A673 (cell line): ENCODE results near the gene TNFRSF25. TPM values are rescaled to one million over a fixed set of nuclear protein-coding genes. Genes with fewer than 3 reads are reported as not detected.
A peak's percentile ranks its signal among the peaks of the same experiment; 100 is the strongest.

ENCODE experiments used
- BruUV-seq: library from RNA; stranded (reverse); fragments of 400-500 nt; replicated peaks from 2 replicates; lab custom pipeline; 2021; lab: Mats Ljungman, UMichigan
- CTCF ChIA-PET: fragments of 300-600 bp; sonication (Branson Sonifier 250); formaldehyde crosslinking; loops from one replicate; lab custom pipeline; 2022; ENCODE audit warnings: antibody characterized with exemption; lab: Charles Lee
- POLR2A ChIA-PET: fragments of 300-600 bp; sonication (Branson Sonifier 250); formaldehyde crosslinking; loops from one replicate; lab custom pipeline; 2022; ENCODE audit warnings: antibody characterized with exemption; ENCODE audit not compliant: low non-redundant PET; lab: Charles Lee
- DNase-seq: peaks from one replicate; pipeline ENCODE4 v3.0.0-alpha.2; 2015; ENCODE audit warnings: low spot score
- H3K27ac ChIP-seq: fragments of 200-600 bp; sonication (generic); 2 replicates; pipeline ENCODE4 v1.5.1; 2016; ENCODE audit warnings: mixed run types, low read depth, mild to moderate bottlenecking, mixed read lengths, antibody characterized with exemption, low read length; ENCODE audit not compliant: poor library complexity, severe bottlenecking
- H3K27me3 ChIP-seq: fragments of 200-600 bp; sonication (generic); replicated peaks from 2 replicates; pipeline ENCODE4 v1.6.1; 2017; ENCODE audit warnings: mixed run types, low read depth, mild to moderate bottlenecking, mixed read lengths, antibody characterized with exemption, low read length; ENCODE audit not compliant: insufficient read depth, poor library complexity
- H3K36me3 ChIP-seq: fragments of 200-600 bp; sonication (generic); 2 replicates; pipeline ENCODE4 v1.6.1; 2016; ENCODE audit warnings: mixed run types, mild to moderate bottlenecking, mixed read lengths, antibody characterized with exemption, low read length; ENCODE audit not compliant: insufficient read depth, poor library complexity, severe bottlenecking
- H3K4me1 ChIP-seq: fragments of 200-600 bp; sonication (generic); 2 replicates; pipeline ENCODE4 v1.6.1; 2017; ENCODE audit warnings: mixed run types, mild to moderate bottlenecking, mixed read lengths, antibody characterized with exemption, low read length; ENCODE audit not compliant: insufficient read depth, poor library complexity, severe bottlenecking
- H3K4me3 ChIP-seq: fragments of 200-600 bp; sonication (generic); 2 replicates; pipeline ENCODE4 v1.5.1; 2016; ENCODE audit warnings: low read depth, mixed run types, mild to moderate bottlenecking, mixed read lengths, low read length; ENCODE audit not compliant: poor library complexity, severe bottlenecking
- H3K9me3 ChIP-seq: fragments of 200-600 bp; sonication (generic); 2 replicates; pipeline ENCODE4 v1.6.1; 2016; ENCODE audit warnings: mixed run types, low read depth, mild to moderate bottlenecking, mixed read lengths, antibody characterized with exemption, low read length; ENCODE audit not compliant: poor library complexity, severe bottlenecking
- EZH2 ChIP-seq: fragments of 200-600 bp; sonication (generic); IDR thresholded peaks from 2 replicates; pipeline ENCODE4 v1.6.1; 2017; ENCODE audit warnings: borderline replicate concordance, low read depth, mild to moderate bottlenecking, mixed read lengths, antibody characterized with exemption, low read length; ENCODE audit not compliant: poor library complexity, severe bottlenecking
- intact Hi-C: fragments of 100-400 bp; cut with micrococcal nuclease; formaldehyde crosslinking; loops from one replicate; pipeline ENCODE4 v1.10.0; 2022; ENCODE audit not compliant: unreplicated experiment
- total RNA-seq: library from RNA; stranded (reverse); gene quantifications from 2 replicates; pipeline ENCODE4 v1.2.3, GENCODE V29; 2021
- TF ChIP-seq, protein P1 (sequence below): fragments of 300-800, 200-600 bp; sonication (generic); conservative IDR thresholded peaks from 2 replicates; pipeline ENCODE4 v1.5.1; 2017; ENCODE audit warnings: low read depth, mild to moderate bottlenecking, antibody characterized with exemption, low read length, moderate library complexity, mixed read lengths

TNFRSF25 gene
- total RNA-seq, 1 experiment from 2014 or later: 0.97 TPM

DNA sequence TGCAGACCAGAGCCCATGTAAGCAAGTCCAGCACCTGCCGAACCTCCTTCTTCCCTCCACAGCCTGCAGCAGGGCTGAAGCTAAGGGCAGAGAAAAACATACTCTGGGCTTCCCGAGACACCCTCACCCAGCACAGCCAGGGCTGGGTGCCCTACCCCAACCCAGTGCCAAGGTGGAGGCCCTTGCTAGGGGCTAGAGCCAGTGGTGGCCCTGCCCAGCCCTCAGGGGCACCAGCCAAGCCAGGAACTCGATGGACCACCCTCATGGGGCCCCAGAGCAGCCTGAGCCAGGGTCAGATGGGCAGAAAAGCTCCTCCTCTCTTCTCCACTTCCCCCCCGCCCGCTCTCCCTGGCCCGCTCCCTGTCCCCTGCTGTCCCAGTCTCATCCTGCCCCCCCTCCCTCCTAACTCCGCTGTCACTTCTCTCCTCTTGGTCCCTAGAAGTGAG, 15.9 kb downstream of the TNFRSF25 start:
- CTCF ChIA-PET: interaction anchor here (1.2 kb wide), 1 partner anchor 12 kb away, joined by 3 read pairs; no protein-coding TSS in a partner anchor
- intact Hi-C loops: no loop called here
- Histone ChIP-seq H3K27ac (no peak overlapping the region), H3K9me3 (no peaks in the 10 kb centered on the region), H3K27me3 (peaks cover 87% of the 10 kb centered on the region), H3K36me3 (no peaks in the 10 kb centered on the region), H3K4me3 (no peak overlapping the region), H3K4me1 (no peaks in the 10 kb centered on the region)
- TF ChIP-seq, protein P1, sequence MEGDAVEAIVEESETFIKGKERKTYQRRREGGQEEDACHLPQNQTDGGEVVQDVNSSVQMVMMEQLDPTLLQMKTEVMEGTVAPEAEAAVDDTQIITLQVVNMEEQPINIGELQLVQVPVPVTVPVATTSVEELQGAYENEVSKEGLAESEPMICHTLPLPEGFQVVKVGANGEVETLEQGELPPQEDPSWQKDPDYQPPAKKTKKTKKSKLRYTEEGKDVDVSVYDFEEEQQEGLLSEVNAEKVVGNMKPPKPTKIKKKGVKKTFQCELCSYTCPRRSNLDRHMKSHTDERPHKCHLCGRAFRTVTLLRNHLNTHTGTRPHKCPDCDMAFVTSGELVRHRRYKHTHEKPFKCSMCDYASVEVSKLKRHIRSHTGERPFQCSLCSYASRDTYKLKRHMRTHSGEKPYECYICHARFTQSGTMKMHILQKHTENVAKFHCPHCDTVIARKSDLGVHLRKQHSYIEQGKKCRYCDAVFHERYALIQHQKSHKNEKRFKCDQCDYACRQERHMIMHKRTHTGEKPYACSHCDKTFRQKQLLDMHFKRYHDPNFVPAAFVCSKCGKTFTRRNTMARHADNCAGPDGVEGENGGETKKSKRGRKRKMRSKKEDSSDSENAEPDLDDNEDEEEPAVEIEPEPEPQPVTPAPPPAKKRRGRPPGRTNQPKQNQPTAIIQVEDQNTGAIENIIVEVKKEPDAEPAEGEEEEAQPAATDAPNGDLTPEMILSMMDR: no peak
- TF ChIP-seq EZH2: no peak
- POLR2A ChIA-PET: no interaction called here
- no peak for DNase-seq
- no TSS peak for BruUV-seq

DNA sequence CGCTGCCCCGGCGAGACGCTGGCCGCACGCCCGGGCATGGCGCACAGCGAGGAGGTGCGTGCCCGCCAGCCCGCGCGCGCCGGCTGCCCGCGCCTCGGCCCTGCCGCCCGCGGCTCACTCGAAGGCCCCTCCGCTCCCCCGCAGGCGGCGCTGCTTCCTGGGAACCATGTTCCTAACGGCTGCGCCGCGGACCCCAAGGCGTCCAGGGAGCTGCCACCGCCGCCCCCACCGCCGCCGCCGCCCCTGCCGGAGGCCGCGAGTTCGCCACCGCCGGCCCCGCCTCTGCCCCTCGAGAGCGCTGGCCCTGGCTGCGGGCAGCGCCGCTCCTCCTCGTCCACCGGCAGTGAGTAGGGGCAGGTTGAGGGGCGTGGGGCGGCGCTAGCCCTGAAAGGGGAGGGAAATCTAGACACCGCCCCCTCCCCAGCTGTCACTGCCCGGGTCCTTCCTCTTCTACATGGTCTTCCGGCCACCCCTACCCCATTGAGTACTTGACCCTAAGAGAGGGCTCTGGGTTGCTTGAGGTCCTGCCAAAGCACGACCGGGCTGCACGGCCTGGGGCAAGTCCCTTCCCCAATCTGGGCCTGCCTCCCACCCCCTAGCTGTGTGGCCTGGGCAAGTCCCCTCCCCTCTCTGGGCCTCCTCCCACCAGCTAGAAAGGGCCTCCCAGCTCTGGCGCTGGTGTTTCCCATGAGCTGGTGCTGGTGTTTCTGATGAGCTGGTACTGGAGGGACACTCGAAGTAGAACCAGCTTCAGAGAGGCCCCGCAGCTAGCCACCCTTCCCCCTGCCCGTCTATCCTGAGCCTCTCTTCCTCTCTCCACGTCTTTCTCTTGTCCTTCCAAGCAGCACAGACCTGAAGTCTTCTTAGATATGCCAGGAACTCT, 17.0 kb downstream of the TNFRSF25 start:
- intact Hi-C loops: no loop called here
- TF ChIP-seq, protein P1: no peak
- TF ChIP-seq EZH2: no peak
- Histone ChIP-seq H3K4me3 (no peak overlapping the region), H3K27ac (no peak overlapping the region), H3K27me3 (peaks cover 76% of the 10 kb centered on the region), H3K36me3 (no peaks in the 10 kb centered on the region), H3K9me3 (no peaks in the 10 kb centered on the region), H3K4me1 (no peaks in the 10 kb centered on the region)
- BruUV-seq: no TSS peak
- ChIA-PET CTCF (interaction anchor here (1.2 kb wide), 2 partner anchors 11 to 12 kb away, joined by 3 read pairs; no protein-coding TSS in a partner anchor), POLR2A (no interaction called here)
- peak; percentile 42 for DNase-seq

DNA sequence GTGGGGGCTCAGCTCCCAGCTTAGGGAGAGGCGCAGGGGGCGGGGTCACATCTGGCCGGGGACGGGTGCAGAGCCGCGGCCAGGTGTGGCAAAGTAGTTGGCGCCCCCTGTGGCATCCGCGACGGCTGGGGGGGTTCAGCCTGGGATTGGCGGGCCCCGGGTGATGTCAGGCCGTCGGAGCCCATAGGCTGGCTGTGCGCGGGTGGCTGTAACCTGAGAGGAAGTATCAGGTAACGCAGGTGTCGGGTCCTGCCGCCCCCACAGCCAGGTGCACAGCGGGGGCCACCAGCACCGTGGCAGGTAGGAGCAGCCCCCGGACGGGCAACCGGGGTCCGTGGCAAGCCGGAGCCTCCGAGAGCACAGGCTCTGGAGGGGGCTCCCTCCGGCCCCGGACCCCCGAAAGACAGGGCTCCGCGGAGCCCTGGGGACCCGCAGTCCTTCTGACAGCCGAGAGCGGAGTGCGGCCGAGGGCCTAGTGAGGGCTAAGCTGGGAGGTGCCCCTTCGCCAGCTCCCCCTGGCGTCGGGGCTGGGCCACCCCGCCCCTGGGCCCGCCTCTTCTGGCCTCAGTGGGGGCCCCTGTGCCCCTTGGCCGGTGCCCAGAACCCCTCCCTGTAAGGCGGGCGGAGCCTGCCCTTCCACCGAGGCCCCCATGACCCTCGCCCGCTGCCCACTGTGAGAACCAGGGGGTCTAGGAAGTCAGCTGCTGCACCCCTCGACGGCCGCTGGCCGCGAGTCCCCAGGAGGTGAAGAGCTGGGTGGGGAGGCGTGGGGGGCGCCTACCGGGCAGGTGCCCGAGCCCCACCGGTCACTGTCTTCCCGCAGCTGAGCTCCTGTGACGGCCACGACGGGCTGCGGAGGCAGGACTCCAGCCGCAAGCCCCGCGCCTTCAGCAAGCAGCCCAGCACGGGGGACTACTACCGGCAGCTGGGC, 17.9 kb downstream of the TNFRSF25 start:
- DNase-seq: no peak
- Histone ChIP-seq H3K27ac (no peak overlapping the region), H3K4me3 (no peak overlapping the region), H3K4me1 (no peaks in the 10 kb centered on the region), H3K27me3 (peaks cover 67% of the 10 kb centered on the region), H3K36me3 (no peaks in the 10 kb centered on the region), H3K9me3 (no peaks in the 10 kb centered on the region)
- POLR2A ChIA-PET: no interaction called here
- CTCF ChIA-PET: interaction anchor here (1.2 kb wide), 1 partner anchor 11 kb away, joined by 3 read pairs; no protein-coding TSS in a partner anchor
- TF ChIP-seq, protein P1: no peak
- peak; percentile 81 for TF ChIP-seq EZH2
- no TSS peak for BruUV-seq
- intact Hi-C loops: no loop called here
